Gastrocnemius medialis (tissue), 4 donors: Measurements from ENCODE around the gene GART. TPM values are rescaled to one million over a fixed set of nuclear protein-coding genes. Genes with fewer than 3 reads are reported as not detected.

Experiments
- ATAC-seq, 2 donors: fragments of 150-250 bp; one replicate each; pipeline ENCODE4 v1.9.1; 2016
- DNase-seq, 2 donors: peaks; one replicate each; pipeline ENCODE4 v3.0.0-alpha.2; 2019
- H3K27ac ChIP-seq, 4 donors: fragments of 200-600 bp; sonication (generic); 1 replicate in 1 of 4; 2 replicates in 3 of 4; pipeline ENCODE4 v1.5.1; 2016 to 2018; ENCODE audit warnings: mild to moderate bottlenecking in 2 of 4, moderate library complexity in 1 of 4
- H3K27me3 ChIP-seq, 3 donors: fragments of 200-600 bp; sonication (generic) in 2 of 3; 1 replicate in 1 of 3; 2 replicates in 2 of 3; pipeline versions ENCODE4 v1.5.1 to v1.6.0; 2016 to 2019; ENCODE audit warnings: mild to moderate bottlenecking in 1 of 3, moderate library complexity in 1 of 3
- H3K36me3 ChIP-seq, 2 donors: fragments of 200-600 bp; sonication (generic) in 1 of 2; one replicate each; pipeline ENCODE4 v1.5.1; 2017 to 2018
- H3K4me1 ChIP-seq, 2 donors: fragments of 200-600 bp; sonication (generic) in 1 of 2; one replicate each; pipeline ENCODE4 v1.5.1; 2016 to 2017; ENCODE audit warnings: mild to moderate bottlenecking in 2 of 2
- H3K4me3 ChIP-seq, 4 donors: fragments of 200-600 bp; sonication (generic) in 3 of 4; 1 replicate in 1 of 4; 2 replicates in 3 of 4; pipeline ENCODE4 v1.5.1; 2016 to 2019; ENCODE audit warnings: mild to moderate bottlenecking in 2 of 4
- H3K9me3 ChIP-seq, 3 donors: fragments of 200-600 bp; sonication (generic) in 2 of 3; 1 replicate in 1 of 3; 2 replicates in 2 of 3; pipeline ENCODE4 v1.5.1; 2016 to 2019
- CTCF ChIP-seq, 5 experiments: fragments of 450-650 bp in 3 of 5; fragments of 200-600 bp in 2 of 5; sonication (generic) in 2 of 5; IDR thresholded peaks in 4 of 5; conservative IDR thresholded peaks in 1 of 5; 1 replicate in 4 of 5; 2 replicates in 1 of 5; pipeline ENCODE4 v1.5.1; 2016 to 2019; ENCODE audit warnings: antibody characterized with exemption in 5 of 5, mild to moderate bottlenecking in 3 of 5, moderate library complexity in 3 of 5
- POLR2A ChIP-seq, 2 donors: fragments of 450-650 bp; IDR thresholded peaks; one replicate each; pipeline ENCODE4 v1.6.1; 2017; ENCODE audit warnings: antibody characterized with exemption in 2 of 2, mild to moderate bottlenecking in 2 of 2, moderate library complexity in 2 of 2
- in situ Hi-C, 4 donors: fragments of 200-750 bp; cut with MboI; loops; one replicate each; pipeline versions ENCODE4 v1.15.0 to v1.8.0; 2017; ENCODE audit warnings: low sequenced_read_pairs in 4 of 4
- intact Hi-C: fragments of 100-400 bp; cut with DNase I; formaldehyde crosslinking; loops from one replicate; pipeline ENCODE4 v1.15.1; 2023; ENCODE audit warnings: low total_unique reads
- total RNA-seq, 4 donors: library from RNA; depleted of rRNA; stranded (reverse); fragments of >200 nt; gene quantifications; one replicate each; pipeline versions ENCODE4 v1.1.0 to v1.2.3, GENCODE V29; 2016

GART gene
- total RNA-seq, 4 donors from 2014 or later = 46.3 to 97.5 (median 55.4) TPM

- in situ Hi-C loops = no loop called here
- Histone ChIP-seq H3K4me1 (peaks cover 13 to 14% of the 10 kb centered on the region in 2 donors), H3K9me3 (no peaks in the 10 kb centered on the region), H3K4me3 (no peak overlapping the region), H3K27ac (no peak overlapping the region), H3K36me3 (no peaks in the 10 kb centered on the region), H3K27me3 (no peaks in the 10 kb centered on the region)
- TF ChIP-seq POLR2A (IDR thresholded peaks at IDR 0.05) (no peak), CTCF (IDR thresholded peaks at IDR 0.05 in 4 of 5, conservative IDR thresholded peaks at IDR 0.05 in 1 of 5) (no peak)
- intact Hi-C loops = no loop called here
- DNase-seq = no peak
- ATAC-seq = no peak
Measured at GRCh38 chr21:33481314-33481943, 60.5 kb downstream of the GART start.

GRCh38 chr21:33480481-33481103 is 61.3 kb downstream of the GART start:
- Histone ChIP-seq H3K27ac (peak overlapping the region; percentile 82 to 98 (median 94)), H3K36me3 (no peaks in the 10 kb centered on the region), H3K4me3 (peak overlapping the region; percentile 74 to 99 (median 80)), H3K27me3 (no peaks in the 10 kb centered on the region), H3K4me1 (peaks cover 13 to 14% of the 10 kb centered on the region in 2 donors), H3K9me3 (no peaks in the 10 kb centered on the region)
- intact Hi-C loops = loop anchor here (1.0 kb wide), 2 partner anchors 11 to 63 kb away; partner anchors contain the start of genes DNAJC28 and SON
- in situ Hi-C loops = no loop called here
- DNase-seq = no peak
- ATAC-seq = peak in 1 of 2 donors; percentile 1
- TF ChIP-seq CTCF (IDR thresholded peaks at IDR 0.05 in 4 of 5, conservative IDR thresholded peaks at IDR 0.05 in 1 of 5) = no peak
- no peak for TF ChIP-seq POLR2A (IDR thresholded peaks at IDR 0.05)

- intact Hi-C loops = loop anchor here (1.0 kb wide), 2 partner anchors 11 to 63 kb away; partner anchors contain the start of genes DNAJC28 and SON
- peak; percentile 94 to 97 for TF ChIP-seq POLR2A (IDR thresholded peaks at IDR 0.05)
- peak; percentile 44 to 68 (median 52) for TF ChIP-seq CTCF (IDR thresholded peaks at IDR 0.05 in 4 of 5, conservative IDR thresholded peaks at IDR 0.05 in 1 of 5)
Measured at GRCh38 chr21:33479679-33480480, 62.0 kb downstream of the GART start, which contains the start of gene TMEM50B. TSS of gene TMEM50B (minus strand) at chr21:33479974. CDS start at chr21:33468885, 11,089 bp downstream.

GRCh38 chr21:33478935-33479678 is 62.8 kb downstream of the GART start:
- H3K27me3 ChIP-seq = no peaks in the 10 kb centered on the region
- H3K4me3 ChIP-seq = peak overlapping the region; percentile 74 to 99 (median 88)
- in situ Hi-C loops (no loop called here), intact Hi-C loops (no loop called here)
- H3K9me3 ChIP-seq = no peaks in the 10 kb centered on the region
- DNase-seq (peak; percentile 6 to 34), ATAC-seq (peak; percentile 48 to 62)
- no peaks in the 10 kb centered on the region for H3K36me3 ChIP-seq
- peak in 2 of 5 experiments; percentile 26 to 27 for TF ChIP-seq CTCF (IDR thresholded peaks at IDR 0.05 in 4 of 5, conservative IDR thresholded peaks at IDR 0.05 in 1 of 5)
- TF ChIP-seq POLR2A (IDR thresholded peaks at IDR 0.05) = no peak
- H3K27ac ChIP-seq = peak overlapping the region; percentile 88 to 98 (median 94)
- H3K4me1 ChIP-seq = peaks cover 13 to 14% of the 10 kb centered on the region in 2 donors

More at GRCh38 chr21:33479679-33480480, 62.0 kb downstream of the GART start, which contains the start of gene TMEM50B:
- peak within 1 kb of the TSS; percentile 74 to 99 (median 88) for H3K4me3 ChIP-seq
- ATAC-seq (peak; percentile 90 to 91), DNase-seq (peak; percentile 94 to 95)
- H3K27ac ChIP-seq = peak within 1 kb of the TSS; percentile 88 to 98 (median 94)
- no peaks in the 10 kb centered on the region for H3K27me3 ChIP-seq
- in situ Hi-C loops = no loop called here
- no peaks in the 10 kb centered on the region for H3K9me3 ChIP-seq
- H3K36me3 ChIP-seq = no peaks in the 10 kb centered on the region
- H3K4me1 ChIP-seq = peaks cover 13 to 14% of the 10 kb centered on the region in 2 donors
